Measurements from ENCODE around the gene SLC4A5. TPM values are rescaled to one million over a fixed set of nuclear protein-coding genes. Genes with fewer than 3 reads are reported as not detected.

Gene SLC4A5
- total and polyA plus RNA-seq, 2 of the 8 experiments (the other 6 are each of a cell fraction or from before 2014, with no cell fraction given): 0.42 to 0.52 TPM

DNA sequence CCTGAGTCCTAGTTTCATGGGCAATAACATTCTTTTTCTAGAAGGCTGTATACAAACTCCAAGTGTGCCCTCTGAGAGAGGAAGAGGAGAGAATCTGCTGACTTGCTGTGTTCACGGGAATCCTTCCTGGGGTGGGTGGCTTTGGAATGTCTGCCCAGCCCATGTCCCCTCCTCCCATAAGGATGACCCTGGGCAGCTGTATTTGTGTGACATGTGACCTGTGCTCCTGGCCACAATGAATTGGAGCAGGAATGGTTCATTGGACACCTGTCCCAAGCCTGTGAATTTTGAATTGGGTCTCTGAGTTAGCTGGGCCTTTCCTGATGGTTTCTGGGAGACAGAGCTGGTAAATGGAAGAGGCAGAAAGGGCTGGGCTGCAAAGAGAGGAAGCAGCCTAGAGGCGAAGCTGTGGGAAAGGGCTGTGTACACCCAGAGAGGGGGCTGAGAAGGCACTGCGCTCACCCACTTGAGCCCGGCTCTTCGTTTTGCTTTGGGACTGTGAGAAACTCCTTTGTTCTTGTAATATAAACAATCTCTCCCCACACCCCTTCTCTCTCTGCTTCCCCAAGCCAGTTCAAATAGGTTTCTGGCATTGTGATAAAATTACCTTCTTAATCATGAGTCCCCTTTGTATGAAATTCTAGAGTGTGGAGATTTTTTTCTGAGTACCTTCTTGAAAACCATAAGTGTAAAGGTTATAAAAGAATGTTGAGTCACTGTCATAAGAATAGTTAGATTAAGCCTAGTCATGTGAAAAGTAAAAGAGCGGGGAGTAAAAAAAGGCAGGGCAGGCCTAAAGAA lies 49.8 kb downstream of the SLC4A5 start:
- Histone ChIP-seq H2BK15ac (ENCODE audit: low read length) (no peak overlapping the region), H2AK5ac (ENCODE audit: low read depth, low read length) (no peak overlapping the region), H3K36me3 (ENCODE audit: control insufficient read depth in 2 of 4, insufficient read depth in 4 of 4, low read length in 3 of 4) (no peaks in the 10 kb centered on the region), H3K4me1 (replicated peaks in 1 of 4; ENCODE audit: control insufficient read depth in 3 of 4, insufficient read depth in 4 of 4, low read length in 3 of 4) (no peaks in the 10 kb centered on the region), H2BK20ac (ENCODE audit: low read length) (no peak overlapping the region), H4K8ac (ENCODE audit: extremely low read depth, insufficient read depth, low read length) (no peak overlapping the region), H2BK5ac (ENCODE audit: low read depth, low read length) (no peak overlapping the region), H3K4ac (replicated peaks; ENCODE audit: insufficient read length, low read depth, low read length) (no peak overlapping the region), H3K27me3 (replicated peaks in 1 of 4; ENCODE audit: control insufficient read depth in 3 of 4, extremely low read depth in 1 of 4, insufficient read depth in 3 of 4, low read length in 3 of 4) (no peaks in the 10 kb centered on the region), H3K4me2 (ENCODE audit: insufficient read depth in 1 of 2, low read depth in 2 of 2, low read length in 2 of 2) (no peak overlapping the region), H4K5ac (ENCODE audit: insufficient read length, low read depth, low read length) (no peak overlapping the region), H2AFZ (ENCODE audit: low read length) (no peak overlapping the region), H3K18ac (ENCODE audit: extremely low read depth, low read length) (no peak overlapping the region), H2BK120ac (replicated peaks; ENCODE audit: low read depth, low read length) (no peak overlapping the region), H3K23ac (ENCODE audit: insufficient read length) (no peak overlapping the region), H3K14ac (ENCODE audit: insufficient read length) (no peak overlapping the region), H3K79me2 (ENCODE audit: control insufficient read depth in 1 of 2, insufficient read depth in 2 of 2, low read length in 2 of 2) (no peaks in the 10 kb centered on the region), H4K91ac (replicated peaks; ENCODE audit: insufficient read length, low read length) (no peak overlapping the region), H3K9me3 (ENCODE audit: insufficient read depth in 2 of 2, low read depth in 1 of 2, low read length in 1 of 2) (peaks cover 0 to 7% of the 10 kb centered on the region in 2 experiments; a peak in 1 of 4 replicates), H3K9ac (replicated peaks in 1 of 4; ENCODE audit: extremely low read depth in 1 of 4, low read depth in 3 of 4, low read length in 3 of 4) (no peak overlapping the region), H3K27ac (ENCODE audit: low read depth, low read length) (no peak overlapping the region), H3K56ac (replicated peaks; ENCODE audit: insufficient read length, low read depth, low read length) (no peak overlapping the region), H4K20me1 (replicated peaks in 1 of 2; ENCODE audit: control insufficient read depth in 1 of 2, insufficient read depth in 2 of 2, low read length in 2 of 2) (no peaks in the 10 kb centered on the region), H3K79me1 (ENCODE audit: low read depth, low read length) (no peaks in the 10 kb centered on the region), H3K23me2 (ENCODE audit: low read depth, low read length) (no peaks in the 10 kb centered on the region; the same call in 1 of the 2 replicates), H2BK12ac (ENCODE audit: low read depth, low read length) (no peak overlapping the region), H3K4me3 (ENCODE audit: extremely low read depth in 1 of 4, insufficient read depth in 2 of 4, low read depth in 3 of 4, low read length in 4 of 4) (no peak overlapping the region)
- DNase-seq (ENCODE audit: low read depth in 1 of 2, low spot score in 2 of 2) (no peak), FAIRE-seq (no peak)
- CTCF ChIA-PET (ENCODE audit: partially characterized antibody): interaction anchor here (0.6 to 3.6 kb wide), 5 partner anchors 12 to 44 kb away, joined by 3 to 13 read pairs (median 6); no protein-coding TSS in a partner anchor
- 82% methylated on average over 6 of the region's 6 CpGs; no CpG with 5 or more reads in 1 of the 2 experiments for WGBS, 2 experiments (ENCODE audit: extremely low coverage in 1 of 2, insufficient coverage in 1 of 2, insufficient read length in 1 of 2, insufficient replicate concordance in 2 of 2, low coverage in 1 of 2, low lambda C conversion rate in 2 of 2, missing lambda C conversion rate in 1 of 2)
- POLR2A ChIA-PET (ENCODE audit: partially characterized antibody): interaction anchor here (1.1 to 1.2 kb wide), 2 partner anchors 12 to 95 kb away, joined by 3 to 4 read pairs; partner anchors contain the start of gene MTHFD2
- TF ChIP-seq KDM5A (IDR thresholded peaks at IDR 0.05; ENCODE audit: low read length): no peak
- TF ChIP-seq YY1 (IDR thresholded peaks at IDR 0.05; ENCODE audit: low read depth, low read length): no peak
- TF ChIP-seq TEAD4 (IDR thresholded peaks at IDR 0.05; ENCODE audit: low read depth, low read length): no peak
- no peak for TF ChIP-seq KDM4A (IDR thresholded peaks at IDR 0.05; ENCODE audit: low read depth, low read length, severe bottlenecking)
- TF ChIP-seq, protein P1, sequence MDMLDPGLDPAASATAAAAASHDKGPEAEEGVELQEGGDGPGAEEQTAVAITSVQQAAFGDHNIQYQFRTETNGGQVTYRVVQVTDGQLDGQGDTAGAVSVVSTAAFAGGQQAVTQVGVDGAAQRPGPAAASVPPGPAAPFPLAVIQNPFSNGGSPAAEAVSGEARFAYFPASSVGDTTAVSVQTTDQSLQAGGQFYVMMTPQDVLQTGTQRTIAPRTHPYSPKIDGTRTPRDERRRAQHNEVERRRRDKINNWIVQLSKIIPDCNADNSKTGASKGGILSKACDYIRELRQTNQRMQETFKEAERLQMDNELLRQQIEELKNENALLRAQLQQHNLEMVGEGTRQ (IDR thresholded peaks at IDR 0.05; ENCODE audit: low read length): no peak
- no peak for TF ChIP-seq HDAC6 (IDR thresholded peaks at IDR 0.05; ENCODE audit: low read depth, low read length)

All from H1 (cell line).